RCC 7860 (cell line): ENCODE measurements around the gene LONP2.
A peak's percentile ranks its signal among the peaks of the same experiment; 100 is the strongest.
"Not testable (repeated sequence)": the region's sequence is repeated elsewhere in the genome, so short reads cannot be mapped to it uniquely, and the experiment has no call there.

Source experiments
- DNase-seq: peaks from one replicate; pipeline ENCODE4 v3.0.0-alpha.2; 2015; ENCODE audit warnings: low spot score
- FAIRE-seq: peaks from 2 replicates; lab custom pipeline; 2012; peaks lifted over from hg19 to GRCh38; lab: Jason Lieb, UNC

The LONP2 gene

DNA sequence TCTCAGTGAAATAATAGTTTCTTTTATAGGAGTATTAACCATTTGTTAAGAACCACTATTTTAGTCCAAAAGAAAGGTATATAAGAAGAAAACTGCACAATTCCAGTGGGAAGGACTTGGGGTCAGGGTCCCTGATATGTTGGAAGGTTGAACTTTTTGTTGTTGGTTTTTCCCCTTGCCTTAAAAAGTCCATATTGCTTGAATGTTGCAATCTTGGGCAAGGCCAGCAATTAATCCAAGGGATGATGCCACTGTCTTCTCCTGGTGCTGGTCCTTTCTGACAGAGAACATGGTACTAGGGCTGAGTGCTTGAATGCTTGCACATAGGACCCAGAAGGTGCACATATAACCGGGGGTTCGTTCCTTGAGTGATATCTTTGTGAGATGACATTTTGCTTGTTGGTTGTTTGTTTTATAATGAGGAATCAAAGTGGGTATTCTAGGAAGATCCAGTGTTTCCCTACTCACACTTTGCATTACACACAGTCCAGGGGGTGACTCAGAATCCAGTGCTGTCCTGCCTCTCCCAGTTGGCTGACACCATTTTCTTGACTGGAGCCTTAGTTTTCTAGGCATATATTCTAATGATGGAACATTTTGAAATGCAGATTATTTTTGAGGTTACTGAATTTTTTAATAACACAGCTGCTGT is 86.2 kb downstream of the LONP2 start:
- FAIRE-seq (no peak), DNase-seq (no peak)

DNA sequence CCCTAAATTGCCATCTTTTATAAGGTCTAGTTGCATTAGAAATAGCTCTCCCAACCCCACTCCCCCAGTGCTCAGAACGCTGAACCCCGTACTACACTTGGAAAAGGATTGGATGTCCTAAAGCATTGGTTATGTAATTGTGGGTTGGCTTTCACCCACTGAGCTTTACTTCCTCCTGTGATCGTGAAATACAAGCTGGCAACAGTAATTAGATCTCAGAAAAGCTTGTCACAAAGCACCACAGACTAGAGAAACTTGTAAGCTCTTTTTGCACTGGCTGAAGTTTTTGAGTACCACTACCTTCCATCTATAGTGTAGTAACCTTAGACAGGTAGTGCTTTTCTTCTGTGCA is 86.7 kb downstream of the LONP2 start:
- no peak for FAIRE-seq
- DNase-seq = no peak

DNA sequence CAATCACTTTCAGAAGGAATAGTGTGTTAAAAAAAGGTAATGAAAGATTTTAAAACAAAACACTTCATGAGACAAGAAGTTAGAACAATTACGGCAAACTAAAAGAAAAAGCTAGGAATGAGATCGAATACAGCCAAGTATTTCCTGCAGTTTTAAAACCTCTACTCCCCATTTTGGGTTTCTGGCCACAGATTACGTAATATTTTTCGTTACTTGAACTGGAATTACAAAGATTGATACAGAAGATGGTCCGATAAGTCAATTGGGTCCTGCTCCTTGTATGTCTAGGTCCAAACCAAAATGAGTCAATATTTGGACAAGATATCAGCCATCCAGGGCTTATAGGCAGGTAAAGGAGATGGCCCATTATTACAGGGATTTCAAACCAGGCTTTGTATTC is 88.9 kb downstream of the LONP2 start:
- FAIRE-seq = no peak
- no peak for DNase-seq

- DNase-seq (no peak), FAIRE-seq (no peak)
These were observed 90.2 kb downstream of the LONP2 start for GRCh38 chr16:48334325-48334724.

GRCh38 chr16:48335961-48336360 is 91.9 kb downstream of the LONP2 start:
- no peak for FAIRE-seq
- no peak for DNase-seq

- DNase-seq (no peak), FAIRE-seq (no peak)
These were observed 96.0 kb downstream of the LONP2 start for GRCh38 chr16:48340054-48340453.

GRCh38 chr16:48342591-48342990 is 98.5 kb downstream of the LONP2 start:
- no peak for DNase-seq
- FAIRE-seq = no peak

DNA sequence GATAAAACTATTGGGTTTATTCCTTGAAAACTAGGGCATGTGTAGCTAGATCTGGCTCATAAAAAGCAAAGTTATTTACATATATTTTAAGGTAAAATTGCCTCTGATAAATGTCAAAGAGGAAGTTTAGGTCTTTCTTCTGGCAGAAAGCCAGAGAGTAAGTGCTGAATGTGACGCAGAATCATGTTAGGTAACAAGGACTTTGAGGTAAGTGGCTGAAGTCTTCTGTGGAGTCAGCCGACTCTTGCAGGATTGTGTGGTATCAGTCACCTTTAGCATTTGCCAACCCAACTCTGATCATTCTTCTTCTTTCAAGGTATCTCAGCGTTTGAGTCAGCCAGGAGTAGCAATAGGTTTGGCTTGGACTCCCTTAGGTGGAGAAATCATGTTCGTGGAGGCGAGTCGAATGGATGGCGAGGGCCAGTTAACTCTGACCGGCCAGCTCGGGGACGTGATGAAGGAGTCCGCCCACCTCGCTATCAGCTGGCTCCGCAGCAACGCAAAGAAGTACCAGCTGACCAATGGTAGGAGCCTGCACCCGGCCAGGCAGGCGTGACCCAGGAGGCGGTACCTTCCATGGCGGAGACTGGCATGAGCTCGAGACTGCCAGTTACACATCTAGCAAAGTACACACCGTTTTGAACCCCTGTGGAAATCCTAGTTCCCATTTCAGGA is 103.2 kb downstream of the LONP2 start:
- FAIRE-seq (no peak), DNase-seq (no peak)

- FAIRE-seq = no peak
These were observed 103.9 kb downstream of the LONP2 start for GRCh38 chr16:48347980-48348379.

DNA sequence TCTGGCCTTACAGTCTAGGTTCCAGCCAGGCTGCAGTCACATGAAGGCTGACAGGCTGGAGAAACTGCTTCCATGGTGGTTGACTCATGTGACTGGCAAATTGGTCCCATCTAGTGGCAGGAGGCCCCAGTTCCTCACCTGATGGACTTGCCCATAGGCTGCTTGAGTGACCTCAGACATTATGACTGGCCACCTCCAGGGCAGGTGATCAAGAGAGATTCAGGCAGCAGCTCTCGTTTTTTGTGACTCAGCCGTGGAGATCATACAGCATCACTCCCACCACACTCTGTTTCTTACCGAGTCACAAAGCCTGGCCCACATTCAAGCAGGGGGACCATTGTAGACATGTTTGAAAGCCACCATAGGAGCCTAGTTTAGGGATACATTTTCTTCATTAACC is 106.6 kb downstream of the LONP2 start:
- FAIRE-seq = no peak
- peak; percentile 47 for DNase-seq

More at GRCh38 chr16:48347980-48348379, 103.9 kb downstream of the LONP2 start:
- DNase-seq = no peak

DNA sequence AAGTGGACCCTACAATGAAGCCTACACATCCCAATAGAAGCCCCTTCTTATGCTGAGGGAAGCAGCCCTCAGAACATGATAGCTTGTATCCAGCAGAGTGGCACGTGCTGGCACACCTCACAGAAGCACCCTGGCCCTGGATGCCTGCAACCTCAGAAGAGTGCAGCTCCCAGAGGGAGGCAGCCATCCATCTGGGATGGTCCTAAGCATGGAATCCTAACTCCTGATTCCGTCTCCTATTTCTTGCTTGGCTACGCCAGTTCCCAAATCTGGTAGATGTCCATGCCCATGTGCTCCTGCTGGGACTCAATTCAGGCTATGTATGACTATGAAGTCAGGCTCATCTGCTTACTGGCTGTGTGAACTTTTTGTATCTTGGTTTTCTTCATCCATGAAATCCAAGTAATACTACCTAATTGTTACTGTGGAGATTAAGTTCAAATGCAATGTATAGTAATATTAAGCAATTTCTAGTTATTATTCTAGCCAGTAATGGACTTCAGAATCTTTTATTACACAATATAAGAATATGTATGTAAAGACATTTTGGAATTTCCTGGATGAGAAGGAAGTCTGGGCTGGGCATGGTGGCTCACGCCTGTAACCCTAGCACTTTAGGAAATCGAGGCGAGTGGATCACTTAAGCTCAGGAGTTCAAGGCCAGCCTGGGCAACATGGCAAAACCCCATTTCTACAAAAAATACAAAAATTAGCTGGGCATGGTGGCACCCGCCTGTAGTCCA is 108.7 kb downstream of the LONP2 start:
- DNase-seq = no peak
- no peak for FAIRE-seq

DNA sequence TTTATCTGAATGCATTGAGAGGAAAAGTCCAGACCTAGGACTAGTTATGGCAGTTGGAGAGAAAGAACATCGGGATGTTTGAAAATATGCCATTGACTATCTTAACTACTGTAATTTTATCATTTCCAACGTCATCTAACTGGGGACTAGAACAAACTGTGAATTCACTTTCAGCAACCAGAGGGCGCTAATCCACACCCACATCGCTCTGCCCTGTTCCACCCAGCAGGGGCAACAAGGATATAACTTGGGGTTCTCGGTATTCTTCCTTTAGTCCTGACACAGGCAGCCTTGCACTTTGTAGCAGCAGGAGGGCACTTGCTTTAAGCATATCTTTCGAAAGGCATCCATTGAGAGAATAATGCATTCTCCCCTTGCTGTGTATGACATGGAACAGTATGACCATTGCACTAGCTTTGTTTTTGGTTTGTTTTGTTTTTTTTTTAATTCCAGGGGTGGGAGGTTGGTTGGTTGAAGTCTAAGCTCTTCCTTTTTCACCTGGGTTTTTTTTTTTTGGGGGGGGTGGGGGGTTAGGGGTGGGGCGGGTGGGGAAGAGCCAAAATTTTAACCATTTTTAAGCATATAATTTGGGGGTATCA is 109.6 kb downstream of the LONP2 start:
- FAIRE-seq (peak; percentile 54), DNase-seq (peak; percentile 58)

DNA sequence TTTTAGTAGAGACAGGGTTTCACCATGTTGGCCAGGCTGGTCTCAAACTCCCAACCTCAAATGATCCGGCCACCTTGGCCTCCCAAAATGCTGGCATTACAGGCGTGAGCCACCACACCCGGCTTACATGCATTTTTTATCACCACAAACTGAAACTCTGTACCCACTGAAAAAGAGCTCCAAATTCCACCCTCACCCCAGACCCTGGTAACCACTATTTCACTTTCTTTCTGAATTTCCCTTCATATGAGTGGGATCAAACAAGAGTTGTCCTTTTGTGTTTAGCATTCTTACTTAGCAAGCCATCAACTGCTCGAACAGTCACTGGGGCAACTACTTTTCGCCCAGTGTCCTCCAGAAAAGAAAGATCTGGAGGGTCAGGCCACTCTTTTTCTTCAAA is 110.3 kb downstream of the LONP2 start:
- DNase-seq, FAIRE-seq: not testable (repeated sequence)

DNA sequence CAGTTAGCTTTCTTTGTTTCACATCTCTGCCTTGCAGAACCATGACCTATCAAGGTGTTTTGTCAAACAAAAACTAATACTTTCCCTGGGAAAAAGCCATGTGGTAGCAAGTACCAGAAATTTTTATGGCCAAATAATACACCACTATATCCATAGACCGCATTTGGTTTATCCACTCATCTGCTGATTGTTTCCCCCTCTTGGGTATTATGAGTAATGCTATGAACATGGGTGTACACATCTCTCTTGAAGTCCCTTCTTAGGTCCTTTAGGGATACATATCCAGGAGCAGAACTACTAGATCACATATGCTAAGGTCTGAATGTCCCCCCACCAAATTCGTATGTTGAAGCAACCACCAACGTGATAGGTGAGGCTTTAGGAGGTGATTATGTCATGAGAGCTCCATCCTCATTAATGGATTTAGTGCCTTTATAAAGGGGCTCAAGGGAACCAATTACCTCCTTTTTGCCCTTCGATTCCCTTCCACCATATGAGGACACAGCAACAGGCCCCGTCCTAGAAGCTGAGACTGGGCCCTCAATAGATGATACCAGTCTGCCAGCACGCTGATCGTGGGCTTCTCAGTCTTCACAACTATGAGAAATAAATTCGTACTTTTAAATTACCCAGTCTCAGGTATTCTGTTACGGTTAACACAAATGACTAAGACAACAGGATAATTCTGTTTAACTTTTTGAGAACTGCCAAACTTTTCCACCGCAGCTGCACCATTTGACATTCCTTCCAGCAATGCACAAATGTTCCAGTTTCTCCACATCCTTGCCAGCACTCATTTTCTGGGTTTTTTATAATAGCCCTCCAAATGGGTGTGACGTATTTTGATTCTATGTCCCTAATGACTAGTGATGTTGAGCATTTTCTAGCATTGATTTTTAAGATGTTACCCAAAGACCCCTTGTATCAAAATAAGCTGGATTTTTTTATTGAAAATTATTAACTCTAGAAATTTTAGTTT is 111.1 kb downstream of the LONP2 start:
- DNase-seq = no peak
- no peak for FAIRE-seq

GRCh38 chr16:48356633-48357376 is 112.7 kb downstream of the LONP2 start:
- DNase-seq (no peak), FAIRE-seq (no peak)

GRCh38 chr16:48358419-48358818 is 114.3 kb downstream of the LONP2 start:
- DNase-seq (no peak), FAIRE-seq (no peak)

GRCh38 chr16:48359983-48360382 is 115.9 kb downstream of the LONP2 start:
- DNase-seq (no peak), FAIRE-seq (no peak)

DNA sequence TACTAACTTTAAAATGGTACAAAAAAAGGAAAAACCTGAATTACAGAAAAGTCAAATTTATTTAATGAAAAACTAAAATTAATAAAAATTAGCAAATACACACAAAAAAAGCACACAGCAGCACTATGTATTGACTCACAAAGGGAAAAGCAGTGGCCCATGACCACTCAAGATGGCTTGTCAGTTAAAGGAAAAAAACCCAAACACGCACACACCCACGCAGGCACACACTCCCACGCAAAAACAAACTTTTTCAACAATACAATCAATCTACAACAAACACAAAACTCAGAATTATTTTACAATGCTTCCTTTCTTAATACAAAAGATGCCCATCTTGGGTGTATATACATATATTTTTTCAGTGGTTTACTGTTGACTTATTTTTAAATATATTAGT is 116.9 kb downstream of the LONP2 start:
- no peak for DNase-seq
- FAIRE-seq = peak; percentile 71

DNA sequence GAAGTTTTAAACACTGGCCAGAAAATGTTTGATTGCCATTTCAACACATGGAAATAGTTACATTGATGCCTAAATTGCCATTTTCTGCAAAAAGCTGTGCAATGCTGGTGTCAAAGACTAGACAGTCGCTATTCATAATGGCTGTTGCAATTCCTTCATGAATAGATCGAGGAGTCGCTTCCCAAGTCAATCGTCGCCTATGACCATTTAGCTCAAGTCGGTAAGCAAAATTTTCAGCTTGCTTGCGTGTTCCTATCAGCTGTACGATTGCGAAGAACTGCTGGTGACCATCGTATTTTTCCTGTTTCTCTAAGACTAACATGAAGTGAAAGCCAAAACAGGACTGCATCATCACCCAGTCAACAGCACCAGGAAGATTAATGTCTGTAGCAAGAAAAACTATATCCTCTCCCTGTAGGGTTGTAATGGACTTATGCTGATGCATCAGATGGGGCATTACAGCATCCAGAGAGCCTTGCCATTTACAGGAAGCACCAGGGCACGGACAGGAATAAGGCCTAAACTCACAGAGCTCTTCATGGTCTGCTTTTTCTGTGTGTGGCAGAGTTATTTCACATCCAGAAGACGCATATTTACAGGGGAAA is 117.5 kb downstream of the LONP2 start:
- FAIRE-seq (no peak), DNase-seq (no peak)
